GM19351 (cell line): Measurements from ENCODE around the gene SUPT5H.

Source experiments
- ATAC-seq: cut with Tn5 transposase; IDR thresholded peaks from one replicate; pipeline ENCODE4 v1.9.1; 2021; ENCODE audit warnings: mild to moderate bottlenecking, moderate library complexity; ENCODE audit not compliant: unreplicated experiment

The SUPT5H gene

GRCh38 chr19:39445196-39446111, at the start of gene SUPT5H:
TSS of gene SUPT5H (plus strand) at chr19:39445582. CDS start at chr19:39445891, 309 bp downstream.
- peak; percentile 85 for ATAC-seq

- ATAC-seq: no peak
Measured at GRCh38 chr19:39397360-39398296, 47.8 kb upstream of the SUPT5H start.

GRCh38 chr19:39398297-39398864, 47.0 kb upstream of the SUPT5H start:
- ATAC-seq: no peak

GRCh38 chr19:39399668-39400050, 45.7 kb upstream of the SUPT5H start:
- no peak for ATAC-seq

- no peak for ATAC-seq
Measured at GRCh38 chr19:39400061-39400460, 45.3 kb upstream of the SUPT5H start.

GRCh38 chr19:39401070-39401548, 44.3 kb upstream of the SUPT5H start:
- no peak for ATAC-seq

GRCh38 chr19:39401549-39402345, 43.6 kb upstream of the SUPT5H start:
- ATAC-seq: no peak

GRCh38 chr19:39402346-39403300, 42.8 kb upstream of the SUPT5H start:
- ATAC-seq: peak; percentile 30

- ATAC-seq: no peak
Measured at GRCh38 chr19:39403331-39404312, 41.8 kb upstream of the SUPT5H start.

GRCh38 chr19:39405261-39405957, 40.0 kb upstream of the SUPT5H start:
- no peak for ATAC-seq

- no peak for ATAC-seq
Measured at GRCh38 chr19:39405958-39406655, 39.3 kb upstream of the SUPT5H start.

GRCh38 chr19:39406656-39407409, 38.5 kb upstream of the SUPT5H start, which contains the start of gene ZFP36:
TSS of gene ZFP36 (plus strand) at chr19:39406847. CDS start at chr19:39406905, 58 bp downstream.
- ATAC-seq: no peak

GRCh38 chr19:39407410-39407659, 38.0 kb upstream of the SUPT5H start:
- no peak for ATAC-seq

- no peak for ATAC-seq
Measured at GRCh38 chr19:39407660-39408391, 37.6 kb upstream of the SUPT5H start.

GRCh38 chr19:39408392-39409207, 36.8 kb upstream of the SUPT5H start:
- no peak for ATAC-seq
